SK-N-SH (cell line): Measurements from ENCODE around the gene VPS50. TPM values are rescaled to one million over a fixed set of nuclear protein-coding genes. Genes with fewer than 3 reads are reported as not detected.

Experiments
- CTCF ChIA-PET: fragments of 300-600, 350-600 bp; formaldehyde crosslinking; extraction: SDS; loops from one replicate; lab custom pipeline; 2021; lab: Yijun Ruan, JAX
- POLR2A ChIA-PET: fragments of 350-600 bp; sonication (Branson Sonifier 250); formaldehyde crosslinking; extraction: SDS; loops from one replicate; lab custom pipeline; 2020; ENCODE audit warnings: antibody characterized with exemption, inconsistent platforms; lab: Yijun Ruan, JAX
- DNase-seq: peaks from one replicate; pipeline ENCODE4 v3.0.0; 2012
- H2AFZ ChIP-seq: fragments of 200-600 bp; sonication (generic); 2 replicates; pipeline ENCODE4 v1.8.1; 2016; ENCODE audit warnings: antibody characterized with exemption, mild to moderate bottlenecking, low read depth
- H3F3A ChIP-seq: fragments of 200-600 bp; sonication (generic); replicated peaks from 2 replicates; pipeline ENCODE3; 2016; ENCODE audit warnings: antibody characterized with exemption, mild to moderate bottlenecking; ENCODE audit not compliant: insufficient read depth
- H3K27ac ChIP-seq, 2 experiments: fragments of 200-500 bp in 1 of 2; fragments of 200-600 bp in 1 of 2; sonication (Bioruptor generic) in 1 of 2; sonication (generic), shearing (Covaris generic) in 1 of 2; 2 replicates each; pipeline versions ENCODE4 v1.5.1 to v1.6.1; 2014 to 2016; ENCODE audit warnings: low read depth in 2 of 2, inconsistent platforms in 1 of 2, low read length in 1 of 2, mild to moderate bottlenecking in 1 of 2, mixed read lengths in 1 of 2
- H3K27me3 ChIP-seq: fragments of 200-600 bp; sonication (generic), shearing (Covaris generic); 2 replicates; pipeline ENCODE4 v1.6.1; 2016; ENCODE audit warnings: mixed run types; ENCODE audit not compliant: insufficient read depth
- H3K36me3 ChIP-seq, 2 experiments: fragments of 200-500 bp in 1 of 2; fragments of 200-600 bp in 1 of 2; sonication (Bioruptor generic) in 1 of 2; sonication (generic) in 1 of 2; replicated peaks in 1 of 2; 2 replicates each; pipeline versions ENCODE3 to v1.5.1; 2014 to 2016; ENCODE audit warnings: low read length in 1 of 2, mild to moderate bottlenecking in 1 of 2; ENCODE audit not compliant: insufficient read depth in 2 of 2, control insufficient read depth in 1 of 2
- H3K4me1 ChIP-seq, 2 experiments: fragments of 200-500 bp in 1 of 2; fragments of 200-600 bp in 1 of 2; sonication (Bioruptor generic) in 1 of 2; sonication (generic), shearing (Covaris generic) in 1 of 2; 2 replicates each; pipeline versions ENCODE4 v1.5.1 to v1.6.1; 2014 to 2016; ENCODE audit warnings: low read depth in 1 of 2, low read length in 1 of 2, mixed run types in 1 of 2; ENCODE audit not compliant: insufficient read depth in 2 of 2, control insufficient read depth in 1 of 2
- H3K4me2 ChIP-seq: fragments of 200-600 bp; sonication (generic), shearing (Covaris generic); 2 replicates; pipeline ENCODE4 v1.6.1; 2017; ENCODE audit warnings: mixed run types
- H3K4me3 ChIP-seq, 2 experiments: fragments of 200-500 bp in 1 of 2; fragments of 200-600 bp in 1 of 2; sonication (Bioruptor generic) in 1 of 2; sonication (generic), shearing (Covaris generic) in 1 of 2; 2 replicates each; pipeline versions ENCODE4 v1.5.1 to v1.8.1; 2014 to 2016; ENCODE audit warnings: low read depth in 2 of 2, inconsistent platforms in 1 of 2, low read length in 1 of 2, mild to moderate bottlenecking in 1 of 2, mixed read lengths in 1 of 2, moderate library complexity in 1 of 2
- H3K79me2 ChIP-seq: fragments of 200-600 bp; sonication (generic); 2 replicates; pipeline ENCODE4 v1.8.1; 2017; ENCODE audit warnings: mild to moderate bottlenecking; ENCODE audit not compliant: insufficient read depth
- H3K9ac ChIP-seq: fragments of 200-600 bp; sonication (generic); 2 replicates; pipeline ENCODE4 v1.6.1; 2017; ENCODE audit warnings: mixed run types
- H3K9me2 ChIP-seq: fragments of 200-600 bp; sonication (generic); 2 replicates; pipeline ENCODE4 v1.6.1; 2017; ENCODE audit warnings: mixed run types
- H3K9me3 ChIP-seq: fragments of 200-600 bp; sonication (generic); 2 replicates; pipeline ENCODE4 v1.6.1; 2017; ENCODE audit warnings: mixed run types, mild to moderate bottlenecking, moderate library complexity
- H4K20me1 ChIP-seq: fragments of 200-600 bp; sonication (generic); 2 replicates; pipeline ENCODE4 v1.6.1; 2017; ENCODE audit warnings: mild to moderate bottlenecking, mixed run types; ENCODE audit not compliant: insufficient read depth
- CHD2 ChIP-seq: fragments of 150-350 bp; IDR thresholded peaks from 2 replicates; pipeline ENCODE4 v1.6.1; 2018; ENCODE audit warnings: low read length; ENCODE audit not compliant: partially characterized antibody
- ELF1 ChIP-seq: IDR thresholded peaks from 2 replicates; pipeline ENCODE4 v1.4.0; 2012
- EP300 ChIP-seq, 2 experiments: IDR thresholded peaks; 2 replicates each; pipeline versions ENCODE4 v1.4.0 to v1.6.1; 2012; ENCODE audit warnings: borderline replicate concordance in 1 of 2, low read depth in 1 of 2, low read length in 1 of 2
- EZH2phosphoT487 ChIP-seq: fragments of 200-600 bp; sonication (generic); IDR thresholded peaks from 2 replicates; pipeline ENCODE4 v1.6.1; 2017; ENCODE audit warnings: low read depth, mixed run types, mild to moderate bottlenecking, antibody characterized with exemption, moderate library complexity, borderline replicate concordance
- FOSL2 ChIP-seq: IDR thresholded peaks from 2 replicates; pipeline ENCODE4 v1.4.0; 2012; ENCODE audit warnings: low read depth, mild to moderate bottlenecking, moderate library complexity, borderline replicate concordance
- FOXJ3 ChIP-seq: sonication (generic); formaldehyde crosslinking; IDR thresholded peaks from 2 replicates; pipeline ENCODE4 v1.5.1; 2020; ENCODE audit warnings: mild to moderate bottlenecking, missing genetic modification reagents
- FOXM1 ChIP-seq: IDR thresholded peaks from 2 replicates; pipeline ENCODE4 v1.4.0; 2012; ENCODE audit warnings: low read depth, mild to moderate bottlenecking
- GABPA ChIP-seq: IDR thresholded peaks from 2 replicates; pipeline ENCODE4 v1.4.0; 2012; ENCODE audit warnings: low read depth, mild to moderate bottlenecking
- MAX ChIP-seq: IDR thresholded peaks from 2 replicates; pipeline ENCODE4 v1.4.0; 2012; ENCODE audit warnings: low read depth
- MXI1 ChIP-seq: IDR thresholded peaks from 2 replicates; pipeline ENCODE4 v1.6.1; 2012; ENCODE audit warnings: mild to moderate bottlenecking, low read depth, low read length, improper control_type of control experiment
- NFIC ChIP-seq: IDR thresholded peaks from 2 replicates; pipeline ENCODE4 v1.4.0; 2012; ENCODE audit warnings: borderline replicate concordance
- RAD21 ChIP-seq: IDR thresholded peaks from 2 replicates; pipeline ENCODE4 v1.6.1; 2012; ENCODE audit warnings: mild to moderate bottlenecking, low read length
- REST ChIP-seq: IDR thresholded peaks from 2 replicates; pipeline ENCODE4 v1.6.1; 2012; ENCODE audit warnings: mild to moderate bottlenecking, low read depth, low read length, moderate library complexity
- RXRA ChIP-seq: IDR thresholded peaks from 2 replicates; pipeline ENCODE4 v1.4.0; 2012; ENCODE audit warnings: low read depth, mild to moderate bottlenecking, borderline replicate concordance
- SIN3A ChIP-seq: IDR thresholded peaks from 2 replicates; pipeline ENCODE4 v1.6.1; 2012; ENCODE audit warnings: low read depth, mild to moderate bottlenecking, low read length, moderate library complexity, borderline replicate concordance
- TAF1 ChIP-seq: IDR thresholded peaks from 2 replicates; pipeline ENCODE4 v1.6.1; 2012; ENCODE audit warnings: low read depth, mild to moderate bottlenecking, low read length, moderate library complexity, borderline replicate concordance
- TCF12 ChIP-seq: IDR thresholded peaks from 2 replicates; pipeline ENCODE4 v1.4.0; 2012
- TEAD4 ChIP-seq: IDR thresholded peaks from 2 replicates; pipeline ENCODE4 v1.4.0; 2012; ENCODE audit warnings: mild to moderate bottlenecking, borderline replicate concordance; ENCODE audit not compliant: insufficient read depth
- YY1 ChIP-seq: IDR thresholded peaks from 2 replicates; pipeline ENCODE4 v1.4.0; 2012; ENCODE audit warnings: low read depth, mild to moderate bottlenecking
- WGBS: methylation state at CpG from one replicate; pipeline ENCODE4 v1.1.6; 2017; ENCODE audit warnings: low lambda C conversion rate; 5-methylcytosine and 5-hydroxymethylcytosine counted together
- polyA plus RNA-seq, 3 experiments: library from polyadenylated mRNA; depleted of rRNA; stranded (reverse); fragments of >200 nt; gene quantifications; 2 replicates each; pipeline ENCODE4 v1.2.3, GENCODE V29; 2012
- TF ChIP-seq, protein P1 (sequence below): fragments of 150-350 bp; IDR thresholded peaks from 2 replicates; pipeline ENCODE4 v1.6.1; 2016; ENCODE audit warnings: mild to moderate bottlenecking, low read depth, low read length
- TF ChIP-seq, protein P2 (sequence below): fragments of 200-600 bp; sonication (generic); IDR thresholded peaks from 2 replicates; pipeline ENCODE4 v1.6.1; 2017; ENCODE audit warnings: antibody characterized with exemption, mild to moderate bottlenecking, moderate library complexity
- TF ChIP-seq, protein P3 (sequence below): IDR thresholded peaks from 2 replicates; pipeline ENCODE4; 2012

VPS50 gene
- polyA plus RNA-seq, 1 of the 3 experiments (the other 2 are of a cell fraction): 9.1 TPM

DNA sequence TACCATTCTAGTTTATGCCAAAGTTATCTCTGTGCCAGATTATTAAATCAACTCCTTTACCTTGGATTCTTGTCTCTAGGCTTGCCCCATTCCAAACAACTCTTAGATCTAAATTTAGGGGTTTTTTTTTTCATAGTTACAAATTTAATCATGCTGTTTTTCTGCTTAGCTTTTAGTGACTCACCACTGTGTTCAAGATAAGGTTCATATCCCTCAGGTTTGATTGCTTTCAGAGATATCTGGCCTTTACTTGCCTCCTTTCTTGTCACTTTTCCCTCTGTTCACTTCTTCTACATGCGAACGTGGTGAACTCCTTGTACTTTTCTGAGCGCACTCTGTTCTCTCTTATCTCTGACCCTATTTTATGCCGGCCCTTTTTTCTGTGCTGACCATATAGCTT, 78.2 kb downstream of the VPS50 start (continued):
- no peak for TF ChIP-seq REST
- TF ChIP-seq ELF1: no peak
- TF ChIP-seq TCF12: peak; percentile 30; the same call in 1 of the 2 replicates
- TF ChIP-seq, protein P1, sequence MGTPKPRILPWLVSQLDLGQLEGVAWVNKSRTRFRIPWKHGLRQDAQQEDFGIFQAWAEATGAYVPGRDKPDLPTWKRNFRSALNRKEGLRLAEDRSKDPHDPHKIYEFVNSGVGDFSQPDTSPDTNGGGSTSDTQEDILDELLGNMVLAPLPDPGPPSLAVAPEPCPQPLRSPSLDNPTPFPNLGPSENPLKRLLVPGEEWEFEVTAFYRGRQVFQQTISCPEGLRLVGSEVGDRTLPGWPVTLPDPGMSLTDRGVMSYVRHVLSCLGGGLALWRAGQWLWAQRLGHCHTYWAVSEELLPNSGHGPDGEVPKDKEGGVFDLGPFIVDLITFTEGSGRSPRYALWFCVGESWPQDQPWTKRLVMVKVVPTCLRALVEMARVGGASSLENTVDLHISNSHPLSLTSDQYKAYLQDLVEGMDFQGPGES: no peak
- TF ChIP-seq EP300 (IDR thresholded peaks at IDR 0.05; ENCODE audit: borderline replicate concordance in 1 of 2, low read depth in 1 of 2, low read length in 1 of 2): no peak
- no peak for TF ChIP-seq RAD21
- no peak for TF ChIP-seq GABPA
- TF ChIP-seq NFIC: no peak
- no peak for TF ChIP-seq SIN3A
- peak; percentile 57; the same call in 1 of the 2 replicates for TF ChIP-seq FOSL2
- TF ChIP-seq EZH2phosphoT487: no peak
- no peak for TF ChIP-seq YY1
- no peak for TF ChIP-seq FOXM1
- no peak for TF ChIP-seq MAX
- TF ChIP-seq, protein P2, sequence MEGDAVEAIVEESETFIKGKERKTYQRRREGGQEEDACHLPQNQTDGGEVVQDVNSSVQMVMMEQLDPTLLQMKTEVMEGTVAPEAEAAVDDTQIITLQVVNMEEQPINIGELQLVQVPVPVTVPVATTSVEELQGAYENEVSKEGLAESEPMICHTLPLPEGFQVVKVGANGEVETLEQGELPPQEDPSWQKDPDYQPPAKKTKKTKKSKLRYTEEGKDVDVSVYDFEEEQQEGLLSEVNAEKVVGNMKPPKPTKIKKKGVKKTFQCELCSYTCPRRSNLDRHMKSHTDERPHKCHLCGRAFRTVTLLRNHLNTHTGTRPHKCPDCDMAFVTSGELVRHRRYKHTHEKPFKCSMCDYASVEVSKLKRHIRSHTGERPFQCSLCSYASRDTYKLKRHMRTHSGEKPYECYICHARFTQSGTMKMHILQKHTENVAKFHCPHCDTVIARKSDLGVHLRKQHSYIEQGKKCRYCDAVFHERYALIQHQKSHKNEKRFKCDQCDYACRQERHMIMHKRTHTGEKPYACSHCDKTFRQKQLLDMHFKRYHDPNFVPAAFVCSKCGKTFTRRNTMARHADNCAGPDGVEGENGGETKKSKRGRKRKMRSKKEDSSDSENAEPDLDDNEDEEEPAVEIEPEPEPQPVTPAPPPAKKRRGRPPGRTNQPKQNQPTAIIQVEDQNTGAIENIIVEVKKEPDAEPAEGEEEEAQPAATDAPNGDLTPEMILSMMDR: no peak
- TF ChIP-seq, all 33 proteins: peak for 4

DNA sequence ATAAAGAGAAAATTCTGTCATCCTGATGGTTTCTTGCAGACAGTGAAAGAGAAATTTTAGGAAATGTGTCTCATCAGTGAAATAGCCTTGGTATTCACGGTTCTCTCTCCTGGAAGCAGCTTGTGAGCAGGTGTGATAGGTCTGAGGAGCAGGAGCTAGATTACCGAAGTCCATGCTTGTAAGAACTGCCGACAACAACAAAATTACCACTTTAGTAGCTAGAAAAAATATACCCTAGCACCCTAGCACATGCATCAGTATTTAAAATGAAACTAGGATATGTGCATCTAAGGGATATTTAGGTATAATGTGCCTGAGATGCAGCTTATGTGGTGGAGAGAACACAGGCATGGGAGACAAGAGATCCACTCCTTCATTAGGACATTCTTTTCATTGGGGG, 82.3 kb downstream of the VPS50 start:
- Histone ChIP-seq H2AFZ (no peak overlapping the region), H3K4me3 (no peak overlapping the region), H3F3A (peaks cover 24% of the 10 kb centered on the region), H3K9me3 (no peaks in the 10 kb centered on the region), H3K9me2 (no peaks in the 10 kb centered on the region), H3K27ac (no peak overlapping the region), H3K79me2 (no peaks in the 10 kb centered on the region), H3K4me2 (no peak overlapping the region), H3K27me3 (no peaks in the 10 kb centered on the region), H3K9ac (no peak overlapping the region), H3K4me1 (peaks cover 0 to 7% of the 10 kb centered on the region in 2 experiments; a peak in 2 of 4 replicates), H4K20me1 (no peaks in the 10 kb centered on the region), H3K36me3 (peaks cover 25 to 40% of the 10 kb centered on the region in 2 experiments)
- 87% methylated on average over 3 of the region's 3 CpGs for WGBS
- ChIA-PET POLR2A (no interaction called here), CTCF (interaction anchor here (0.8 to 1.2 kb wide), 5 partner anchors 21 to 69 kb away, joined by 3 to 4 read pairs (median 3); no protein-coding TSS in a partner anchor)
- DNase-seq: no peak
- no peak for TF ChIP-seq CHD2
- TF ChIP-seq MXI1: no peak
- TF ChIP-seq NFIC: no peak
- TF ChIP-seq, protein P1: no peak
- no peak for TF ChIP-seq RXRA
- no peak for TF ChIP-seq YY1
- TF ChIP-seq, protein P3, sequence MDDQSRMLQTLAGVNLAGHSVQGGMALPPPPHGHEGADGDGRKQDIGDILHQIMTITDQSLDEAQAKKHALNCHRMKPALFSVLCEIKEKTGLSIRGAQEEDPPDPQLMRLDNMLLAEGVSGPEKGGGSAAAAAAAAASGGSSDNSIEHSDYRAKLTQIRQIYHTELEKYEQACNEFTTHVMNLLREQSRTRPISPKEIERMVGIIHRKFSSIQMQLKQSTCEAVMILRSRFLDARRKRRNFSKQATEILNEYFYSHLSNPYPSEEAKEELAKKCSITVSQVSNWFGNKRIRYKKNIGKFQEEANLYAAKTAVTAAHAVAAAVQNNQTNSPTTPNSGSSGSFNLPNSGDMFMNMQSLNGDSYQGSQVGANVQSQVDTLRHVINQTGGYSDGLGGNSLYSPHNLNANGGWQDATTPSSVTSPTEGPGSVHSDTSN: no peak
- TF ChIP-seq TAF1: no peak
- no peak for TF ChIP-seq RAD21
- no peak for TF ChIP-seq FOXM1
- no peak for TF ChIP-seq FOXJ3 (CRISPR knock-in tag)
- no peak for TF ChIP-seq TEAD4
